OCI-LY3 (cell line): ENCODE measurements around the gene SERPINH1.

Source experiments
- EZH2phosphoT487 ChIP-seq: fragments of 200-600 bp; shearing (Covaris generic); IDR thresholded peaks from 2 replicates; pipeline ENCODE4 v1.6.1; 2018; ENCODE audit warnings: antibody characterized with exemption, mixed run types, low read depth
- TF ChIP-seq, protein P1 (sequence below): fragments of 200-600, 300-600 bp; sonication (generic); IDR thresholded peaks from 2 replicates; pipeline ENCODE4 v1.5.1; 2014; ENCODE audit warnings: antibody characterized with exemption, low read length, low read depth

DNA sequence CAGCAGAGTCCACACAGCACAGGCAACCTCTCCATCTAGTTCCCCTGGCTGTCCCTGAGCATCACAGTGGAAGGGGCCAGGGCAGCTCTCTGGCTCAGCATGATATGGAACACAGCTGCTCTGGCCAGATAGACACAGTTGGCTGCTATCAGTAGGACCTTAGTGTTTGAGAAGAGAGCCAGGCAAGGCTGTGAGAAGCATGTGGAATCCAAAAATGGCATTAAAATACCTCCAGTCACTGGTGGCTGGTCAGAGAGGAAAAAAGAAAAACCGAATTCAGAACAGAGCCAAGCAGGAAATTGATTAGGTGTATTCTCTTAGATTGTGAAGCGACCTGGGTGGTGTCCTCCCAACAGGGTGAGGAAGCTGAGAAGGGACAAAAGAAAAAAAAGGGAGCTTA is 27.9 kb downstream of the SERPINH1 start:
- TF ChIP-seq, protein P1, sequence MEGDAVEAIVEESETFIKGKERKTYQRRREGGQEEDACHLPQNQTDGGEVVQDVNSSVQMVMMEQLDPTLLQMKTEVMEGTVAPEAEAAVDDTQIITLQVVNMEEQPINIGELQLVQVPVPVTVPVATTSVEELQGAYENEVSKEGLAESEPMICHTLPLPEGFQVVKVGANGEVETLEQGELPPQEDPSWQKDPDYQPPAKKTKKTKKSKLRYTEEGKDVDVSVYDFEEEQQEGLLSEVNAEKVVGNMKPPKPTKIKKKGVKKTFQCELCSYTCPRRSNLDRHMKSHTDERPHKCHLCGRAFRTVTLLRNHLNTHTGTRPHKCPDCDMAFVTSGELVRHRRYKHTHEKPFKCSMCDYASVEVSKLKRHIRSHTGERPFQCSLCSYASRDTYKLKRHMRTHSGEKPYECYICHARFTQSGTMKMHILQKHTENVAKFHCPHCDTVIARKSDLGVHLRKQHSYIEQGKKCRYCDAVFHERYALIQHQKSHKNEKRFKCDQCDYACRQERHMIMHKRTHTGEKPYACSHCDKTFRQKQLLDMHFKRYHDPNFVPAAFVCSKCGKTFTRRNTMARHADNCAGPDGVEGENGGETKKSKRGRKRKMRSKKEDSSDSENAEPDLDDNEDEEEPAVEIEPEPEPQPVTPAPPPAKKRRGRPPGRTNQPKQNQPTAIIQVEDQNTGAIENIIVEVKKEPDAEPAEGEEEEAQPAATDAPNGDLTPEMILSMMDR: no peak
- no peak for TF ChIP-seq EZH2phosphoT487
